Heart right ventricle (tissue), 16 donors: ENCODE measurements around the gene ASGR2. TPM values are rescaled to one million over a fixed set of nuclear protein-coding genes. Genes with fewer than 3 reads are reported as not detected.
A peak's percentile ranks its signal among the peaks of the same experiment; 100 is the strongest.
"Not testable (repeated sequence)": the region's sequence is repeated elsewhere in the genome, so short reads cannot be mapped to it uniquely, and the experiment has no call there.

Source experiments
- ATAC-seq, 8 donors: fragments of 200-7000 bp; cut with Tn5 transposase; one replicate each; pipeline ENCODE4 v1.9.1; 2020; ENCODE audit warnings: mild to moderate bottlenecking in 8 of 8, moderate library complexity in 8 of 8, moderate number of reproducible peaks in 1 of 8
- DNase-seq, 2 donors: peaks; one replicate each; pipeline ENCODE4 v3.0.0-alpha.2; 2020
- H3K27ac ChIP-seq, 10 donors: fragments of 200-600 bp; sonication (generic) in 2 of 10; one replicate each; pipeline versions ENCODE4 v1.5.0 to v1.8.0; 2020 to 2022; ENCODE audit warnings: mild to moderate bottlenecking in 3 of 10
- H3K27me3 ChIP-seq, 7 donors: fragments of 200-600 bp; one replicate each; pipeline ENCODE4 v1.8.0; 2021 to 2022; ENCODE audit warnings: mild to moderate bottlenecking in 2 of 7
- H3K36me3 ChIP-seq, 9 donors: fragments of 200-600 bp; sonication (generic) in 1 of 9; one replicate each; pipeline versions ENCODE4 v1.5.0 to v1.8.0; 2020 to 2022; ENCODE audit warnings: mild to moderate bottlenecking in 2 of 9
- H3K4me1 ChIP-seq, 9 donors: fragments of 200-600 bp; sonication (generic) in 1 of 9; one replicate each; pipeline versions ENCODE4 v1.5.0 to v1.8.0; 2020 to 2022; ENCODE audit warnings: mild to moderate bottlenecking in 4 of 9
- H3K4me3 ChIP-seq, 10 donors: fragments of 200-600 bp; sonication (generic) in 2 of 10; one replicate each; pipeline versions ENCODE4 v1.5.0 to v1.8.0; 2020 to 2022; ENCODE audit warnings: mild to moderate bottlenecking in 7 of 10, moderate library complexity in 2 of 10
- H3K9me3 ChIP-seq, 11 donors: fragments of 200-600 bp in 10 of 11; sonication (generic) in 2 of 11; one replicate each; pipeline versions ENCODE4 v1.5.0 to v1.8.0; 2013 to 2022; ENCODE audit warnings: mild to moderate bottlenecking in 2 of 11, control low read depth in 1 of 11, moderate library complexity in 1 of 11
- WGBS, 2 donors: extraction: QIAGEN DNeasy Blood & Tissue Kit; methylation state at CpG; one replicate each; pipeline ENCODE4 v1.1.7; 2013; ENCODE audit warnings: inconsistent platforms in 1 of 2; 5-methylcytosine and 5-hydroxymethylcytosine counted together
- intact Hi-C, 10 donors: fragments of 100-400 bp; cut with DNase I; formaldehyde crosslinking; loops; one replicate each; pipeline versions ENCODE4 v1.11.1 to v1.14.2; 2022
- polyA plus RNA-seq, 2 donors: library from polyadenylated mRNA; stranded (reverse); fragments of 200-250 nt; gene quantifications; one replicate each; pipeline ENCODE4 v1.2.3, GENCODE V29; 2013
- total RNA-seq, 10 donors: library from RNA; stranded (reverse); fragmentation: NEBNext Ultra II Directional in 3 of 10; extraction: Animal tissue kit (Norgen Biotek cat#: 25700) in 3 of 10; gene quantifications; one replicate each; pipeline versions ENCODE4 v1.2.1 to v1.2.4, GENCODE V29; 2021 to 2023
- TF ChIP-seq, protein P1 (sequence below), 9 donors: fragments of 200-600 bp; sonication (generic) in 2 of 9; IDR thresholded peaks; one replicate each; pipeline versions ENCODE4 v1.5.0 to v1.8.0; 2021 to 2022; ENCODE audit warnings: antibody characterized with exemption in 9 of 9, mild to moderate bottlenecking in 5 of 9, moderate library complexity in 1 of 9
- donor health status: Arrhythmogenic right ventricular cardiomyopathy.
- donor health status: ischemic (EF 13 %, LVEDD 7.1; RV severe dilation, severe dysfunction).
- donor health status: healthy with polysubstance abuse.
- donor health status: DM: no; HTN: yes; CAD: no.
- donor health status: DM: no; HTN: no; CAD: no.
- donor health status: ischemic (EF 25% LVEDD 6.9; RV normal size, moderate dysfunction).
- donor health status: ischemic (EF 25% LVEDD 5.7; RV mildly dilated, moderate dysfunction).
- donor health status: healthy.
- donor health status: DM: yes; HTN: yes; CAD: no.
- donor health status: Ischemic cardiomyopathy.
- donor health status: ischemic (EF 35%, LVEDD 5.7; RV mildly dilated, moderate dysfunction).
- donor health status: nonischemic (EF 11% LVEDD 7.7; RV severe dilation, severe dysfunction).
- donor health status: DM: yes; HTN: yes; CAD: no.
- donor health status: PGD.
- donor health status: ischemic (EF 29% LVEDD 5.4; RV normal size, mild dysfunction).
- donor health status: nonischemic (EF 23%, LVEDD 6.1; RV moderate dilation, normal function).

The ASGR2 gene
- total and polyA plus RNA-seq, 12 donors: 0.16 to 0.54 (median 0.33) TPM; not detected in 6

DNA sequence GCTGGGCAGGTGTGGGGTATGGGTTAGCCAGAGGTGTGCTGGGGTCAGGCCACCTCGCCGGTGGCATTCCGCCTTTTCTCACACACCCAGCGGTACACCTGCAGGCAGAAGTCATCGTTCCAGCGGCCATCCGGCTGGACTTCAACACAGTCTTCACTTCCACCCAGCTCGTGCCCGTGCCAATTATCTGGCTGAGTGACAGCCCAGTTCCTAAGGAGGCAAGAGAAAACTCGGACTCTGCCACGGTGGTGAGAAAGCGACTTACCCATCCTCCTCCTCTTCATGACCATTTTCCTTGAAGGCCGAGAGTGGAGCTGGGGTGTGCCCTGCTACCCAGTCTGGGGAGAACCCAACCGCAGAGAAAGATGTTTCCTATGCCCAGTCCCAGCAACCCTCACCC, 13.1 kb downstream of the ASGR2 start:
- Histone ChIP-seq H3K4me3 (no peak overlapping the region), H3K27ac (no peak overlapping the region), H3K9me3 (no peaks in the 10 kb centered on the region), H3K4me1 (peaks cover 0 to 8% (median 0%) of the 10 kb centered on the region in 9 donors), H3K36me3 (no peaks in the 10 kb centered on the region), H3K27me3 (peaks cover 0 to 34% (median 30%) of the 10 kb centered on the region in 7 donors)
- intact Hi-C loops: no loop called here
- TF ChIP-seq, protein P1, sequence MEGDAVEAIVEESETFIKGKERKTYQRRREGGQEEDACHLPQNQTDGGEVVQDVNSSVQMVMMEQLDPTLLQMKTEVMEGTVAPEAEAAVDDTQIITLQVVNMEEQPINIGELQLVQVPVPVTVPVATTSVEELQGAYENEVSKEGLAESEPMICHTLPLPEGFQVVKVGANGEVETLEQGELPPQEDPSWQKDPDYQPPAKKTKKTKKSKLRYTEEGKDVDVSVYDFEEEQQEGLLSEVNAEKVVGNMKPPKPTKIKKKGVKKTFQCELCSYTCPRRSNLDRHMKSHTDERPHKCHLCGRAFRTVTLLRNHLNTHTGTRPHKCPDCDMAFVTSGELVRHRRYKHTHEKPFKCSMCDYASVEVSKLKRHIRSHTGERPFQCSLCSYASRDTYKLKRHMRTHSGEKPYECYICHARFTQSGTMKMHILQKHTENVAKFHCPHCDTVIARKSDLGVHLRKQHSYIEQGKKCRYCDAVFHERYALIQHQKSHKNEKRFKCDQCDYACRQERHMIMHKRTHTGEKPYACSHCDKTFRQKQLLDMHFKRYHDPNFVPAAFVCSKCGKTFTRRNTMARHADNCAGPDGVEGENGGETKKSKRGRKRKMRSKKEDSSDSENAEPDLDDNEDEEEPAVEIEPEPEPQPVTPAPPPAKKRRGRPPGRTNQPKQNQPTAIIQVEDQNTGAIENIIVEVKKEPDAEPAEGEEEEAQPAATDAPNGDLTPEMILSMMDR (IDR thresholded peaks at IDR 0.05): no peak
- DNase-seq (no peak), ATAC-seq (no peak)
- WGBS, 2 donors: 89 to 90% methylated on average over 14 of the region's 14 CpGs

DNA sequence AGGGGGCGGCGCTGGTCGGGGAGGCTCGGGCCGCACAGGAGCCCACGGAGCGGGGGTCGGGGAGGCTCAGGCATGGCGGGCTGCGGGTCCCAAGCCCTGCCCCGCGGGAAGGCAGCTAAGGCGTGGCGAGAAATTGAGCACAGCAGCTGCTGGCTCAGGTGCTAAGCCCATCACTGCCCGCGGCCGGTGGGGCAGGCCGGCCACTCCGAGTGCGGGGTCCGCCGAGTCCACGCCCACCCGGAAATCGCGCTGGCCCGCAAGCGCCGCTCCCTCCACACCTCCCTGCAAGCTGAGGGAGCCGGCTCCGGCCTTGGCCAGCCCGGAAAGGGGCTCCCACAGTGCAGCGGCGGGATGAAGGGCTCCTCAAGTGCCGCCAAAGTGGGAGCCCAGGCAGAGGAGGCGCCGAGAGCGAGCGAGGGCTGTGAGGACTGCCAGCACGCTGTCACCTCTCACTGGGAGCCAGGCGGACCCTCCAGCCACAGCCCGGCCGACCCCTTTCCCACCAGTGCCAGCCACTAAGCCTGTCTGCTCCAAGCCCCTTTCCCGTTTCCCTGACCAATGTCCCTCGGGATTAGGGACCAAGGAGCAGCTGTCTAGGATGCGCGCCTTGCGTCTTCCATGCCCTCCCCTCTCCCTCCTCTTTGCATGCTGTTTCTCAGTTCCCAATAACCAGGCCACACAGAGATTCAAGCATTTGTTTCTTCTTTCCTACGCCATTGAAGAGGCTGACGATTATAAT, 13.8 kb downstream of the ASGR2 start:
- 91 to 93% methylated on average over 34 to 50 of the region's 50 CpGs for WGBS, 2 donors
- DNase-seq, ATAC-seq, H3K4me3 ChIP-seq, intact Hi-C loops, H3K27ac ChIP-seq, H3K36me3 ChIP-seq, H3K9me3 ChIP-seq: not testable (repeated sequence)
- Histone ChIP-seq H3K27me3 (peaks cover 0 to 37% (median 26%) of the 10 kb centered on the region in 7 donors), H3K4me1 (peaks cover 0 to 13% (median 0%) of the 10 kb centered on the region in 9 donors)

GRCh38 chr17:7098802-7099459, 15.7 kb downstream of the ASGR2 start:
- H3K4me3 ChIP-seq: peak overlapping the region in 1 of 10 donors; percentile 35
- ATAC-seq: peak in 2 of 8 donors; percentile 45 to 51
- WGBS, 2 donors: 65 to 74% methylated on average over 13 of the region's 13 CpGs

GRCh38 chr17:7097940-7098339, 16.7 kb downstream of the ASGR2 start:
- no peak for DNase-seq
- TF ChIP-seq, protein P1 (IDR thresholded peaks at IDR 0.05): no peak
- no peak for ATAC-seq

More at GRCh38 chr17:7098802-7099459, 15.7 kb downstream of the ASGR2 start:
- TF ChIP-seq, protein P1 (IDR thresholded peaks at IDR 0.05): no peak
- H3K27me3 ChIP-seq: peaks cover 0 to 41% (median 17%) of the 10 kb centered on the region in 7 donors
- peak overlapping the region in 1 of 10 donors; percentile 80 for H3K27ac ChIP-seq
- peaks cover 0 to 24% (median 0%) of the 10 kb centered on the region in 9 donors for H3K4me1 ChIP-seq
- no peaks in the 10 kb centered on the region for H3K9me3 ChIP-seq
- H3K36me3 ChIP-seq: no peaks in the 10 kb centered on the region
- no peak for DNase-seq
- intact Hi-C loops: no loop called here

More at GRCh38 chr17:7097940-7098339, 16.7 kb downstream of the ASGR2 start:
- intact Hi-C loops: no loop called here
- H3K4me1 ChIP-seq: peaks cover 0 to 31% (median 0%) of the 10 kb centered on the region in 9 donors
- H3K4me3 ChIP-seq: no peak overlapping the region
- H3K9me3 ChIP-seq: no peaks in the 10 kb centered on the region
- H3K36me3 ChIP-seq: no peaks in the 10 kb centered on the region
- peaks cover 0 to 31% (median 8%) of the 10 kb centered on the region in 7 donors for H3K27me3 ChIP-seq
- WGBS, 2 donors: 62 to 82% methylated on average over 5 of the region's 5 CpGs
- peak overlapping the region in 1 of 10 donors; percentile 80 for H3K27ac ChIP-seq
